ENCODE measurements around the gene SYCP2L. TPM values are rescaled to one million over a fixed set of nuclear protein-coding genes. Genes with fewer than 3 reads are reported as not detected.

The SYCP2L gene
- total RNA-seq, 2 experiments from 2014 or later: not detected

DNA sequence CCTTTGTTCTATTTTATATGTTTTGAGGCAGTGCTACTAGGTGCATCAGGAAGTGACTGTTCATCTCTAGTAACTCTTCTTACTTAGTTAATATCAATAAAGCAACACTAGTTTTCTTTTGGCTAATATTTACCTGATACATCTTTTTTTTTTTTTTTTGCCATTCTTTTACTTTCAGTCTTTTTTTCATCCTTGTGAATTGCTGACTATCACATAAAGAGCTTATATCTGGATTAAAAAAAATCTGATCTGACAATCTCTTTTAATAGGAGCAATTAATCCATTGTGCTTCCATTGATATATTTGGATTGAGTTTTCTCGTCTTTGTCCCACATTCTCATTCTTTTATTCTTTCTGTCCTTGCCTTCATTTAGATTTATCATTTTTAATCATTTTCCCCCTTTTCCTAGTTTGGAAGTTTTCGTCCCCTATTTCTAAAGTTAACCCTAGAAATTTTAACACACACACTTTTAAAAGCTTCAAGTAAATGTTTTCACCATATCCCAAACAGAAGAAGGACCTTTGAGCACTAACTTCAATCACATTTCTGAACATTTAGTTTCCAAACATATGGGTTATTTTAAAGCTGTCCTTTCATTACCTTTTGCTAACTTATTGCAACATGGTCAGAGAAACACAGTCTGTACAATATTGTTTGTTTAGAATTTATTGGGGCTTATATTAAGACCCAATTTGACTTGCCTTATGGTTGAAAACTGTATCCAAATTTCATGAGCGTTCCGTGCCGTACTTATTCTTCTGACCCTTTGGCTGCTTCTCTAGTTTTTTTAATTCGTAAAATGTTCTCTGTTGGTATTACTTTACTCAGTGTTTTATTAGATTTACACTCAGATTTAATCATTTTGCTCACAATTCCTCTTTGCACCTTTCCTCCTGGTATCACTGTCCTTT lies 63.0 kb downstream of the SYCP2L start:
- ChIA-PET CTCF (interaction anchor here (0.6 kb wide), 1 partner anchor 372 kb away, joined by 4 read pairs; no protein-coding TSS in a partner anchor), POLR2A (no interaction called here)
- Mint-ChIP-seq H3K27ac (no peak overlapping the region), H3K4me3 (no peak overlapping the region), H3K27me3 (peaks cover 37% of the 10 kb centered on the region), H3K36me3 (ENCODE audit: low read depth) (no peaks in the 10 kb centered on the region), H3K4me1 (peaks cover 2% of the 10 kb centered on the region), H3K9me3 (no peaks in the 10 kb centered on the region)
- DNase-seq: no peak

DNA sequence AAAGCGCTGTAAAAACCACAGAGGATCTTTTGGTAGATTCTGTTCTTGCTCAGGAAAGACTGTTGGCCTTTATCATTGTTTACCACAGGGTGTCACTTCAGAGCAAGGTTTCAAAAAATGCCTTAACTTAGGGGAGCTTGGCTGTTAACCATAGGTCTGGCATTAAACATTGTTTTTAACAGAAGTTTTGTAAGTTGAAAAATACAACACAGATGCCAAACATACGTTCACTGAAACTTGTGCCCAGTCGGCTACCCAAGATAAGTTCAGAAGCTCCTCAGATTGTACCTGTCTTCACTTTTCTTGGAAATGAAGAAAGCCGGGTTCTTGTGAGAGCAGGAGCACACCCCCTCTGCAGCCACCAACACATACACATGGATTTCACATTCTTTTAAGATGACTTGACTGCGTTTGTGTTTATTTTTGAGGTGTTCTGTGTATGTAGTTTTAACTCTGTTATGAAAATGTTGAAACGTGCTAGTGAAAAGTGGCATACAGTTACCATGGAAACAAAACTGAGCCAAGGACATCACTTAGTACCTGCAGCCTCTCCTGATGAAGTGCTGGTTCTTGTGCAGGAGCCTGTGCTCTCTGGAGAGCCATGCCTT lies 64.9 kb downstream of the SYCP2L start:
- DNase-seq: no peak
- H3K9me3 Mint-ChIP-seq: no peaks in the 10 kb centered on the region
- POLR2A ChIA-PET: no interaction called here
- H3K36me3 Mint-ChIP-seq (ENCODE audit: low read depth): no peaks in the 10 kb centered on the region
- CTCF ChIA-PET: interaction anchor here (1.0 to 1.5 kb wide), 2 partner anchors 114 to 117 kb away, joined by 3 to 5 read pairs; no protein-coding TSS in a partner anchor
- no peak overlapping the region for H3K27ac Mint-ChIP-seq
- H3K4me1 Mint-ChIP-seq: peaks cover 2% of the 10 kb centered on the region
- no peak overlapping the region for H3K4me3 Mint-ChIP-seq
- H3K27me3 Mint-ChIP-seq: peaks cover 33% of the 10 kb centered on the region

DNA sequence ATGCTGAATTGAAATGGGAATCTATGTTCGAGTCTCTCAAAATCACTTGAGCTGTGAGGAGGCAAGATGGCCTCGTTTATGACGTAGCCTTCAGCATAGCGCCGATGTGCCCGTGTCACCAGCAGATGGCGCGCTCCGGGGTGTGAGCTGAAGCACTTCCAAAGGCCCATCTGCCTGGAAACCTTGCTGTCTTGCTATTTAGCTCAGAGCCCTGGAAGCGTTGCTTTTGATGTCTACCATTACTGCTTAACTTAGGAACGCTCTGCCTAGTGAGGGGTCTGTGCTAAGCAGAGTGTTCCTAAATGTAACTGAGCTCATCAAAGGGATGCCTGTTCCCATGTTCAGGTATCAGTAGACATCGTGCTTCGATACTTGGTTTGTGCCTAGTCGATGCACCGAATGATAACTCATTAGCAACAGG lies 67.7 kb downstream of the SYCP2L start:
- H3K4me1 Mint-ChIP-seq: peaks cover 2% of the 10 kb centered on the region
- DNase-seq: peak; percentile 76
- no peaks in the 10 kb centered on the region for H3K9me3 Mint-ChIP-seq
- H3K27me3 Mint-ChIP-seq: peaks cover 26% of the 10 kb centered on the region
- H3K4me3 Mint-ChIP-seq: no peak overlapping the region
- no peaks in the 10 kb centered on the region for H3K36me3 Mint-ChIP-seq (ENCODE audit: low read depth)
- ChIA-PET POLR2A (no interaction called here), CTCF (interaction anchor here (0.6 to 2.3 kb wide), 23 partner anchors 7 to 621 kb away, joined by 3 to 17 read pairs (median 4); no protein-coding TSS in a partner anchor)
- no peak overlapping the region for H3K27ac Mint-ChIP-seq

DNA sequence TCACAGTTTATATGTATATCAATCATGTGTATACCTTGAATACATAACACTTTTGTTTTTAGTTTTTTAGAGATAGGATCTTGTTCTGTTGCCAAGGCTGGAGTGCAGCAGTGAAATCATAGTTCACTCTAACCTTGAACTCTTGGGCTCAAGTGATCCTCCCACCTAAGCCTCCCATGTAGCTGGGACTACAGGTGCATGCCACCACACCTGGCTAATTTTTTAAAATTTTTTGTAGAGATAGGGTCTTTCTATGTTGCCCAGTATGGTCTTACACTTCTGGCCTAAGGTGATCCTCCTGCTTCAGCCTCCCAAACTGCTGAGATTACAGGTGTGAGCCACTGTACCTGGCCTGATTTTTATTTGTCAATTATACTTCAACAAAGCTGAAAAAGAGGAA lies 69.9 kb downstream of the SYCP2L start:
- Mint-ChIP-seq H3K4me3 (no peak overlapping the region), H3K27me3 (peaks cover 24% of the 10 kb centered on the region), H3K4me1 (peaks cover 2% of the 10 kb centered on the region), H3K9me3 (no peaks in the 10 kb centered on the region), H3K27ac (no peak overlapping the region), H3K36me3 (ENCODE audit: low read depth) (no peaks in the 10 kb centered on the region)
- POLR2A ChIA-PET: no interaction called here
- DNase-seq: no peak
- CTCF ChIA-PET: interaction anchor here (1.1 kb wide), 1 partner anchor 540 kb away, joined by 4 read pairs; no protein-coding TSS in a partner anchor

DNA sequence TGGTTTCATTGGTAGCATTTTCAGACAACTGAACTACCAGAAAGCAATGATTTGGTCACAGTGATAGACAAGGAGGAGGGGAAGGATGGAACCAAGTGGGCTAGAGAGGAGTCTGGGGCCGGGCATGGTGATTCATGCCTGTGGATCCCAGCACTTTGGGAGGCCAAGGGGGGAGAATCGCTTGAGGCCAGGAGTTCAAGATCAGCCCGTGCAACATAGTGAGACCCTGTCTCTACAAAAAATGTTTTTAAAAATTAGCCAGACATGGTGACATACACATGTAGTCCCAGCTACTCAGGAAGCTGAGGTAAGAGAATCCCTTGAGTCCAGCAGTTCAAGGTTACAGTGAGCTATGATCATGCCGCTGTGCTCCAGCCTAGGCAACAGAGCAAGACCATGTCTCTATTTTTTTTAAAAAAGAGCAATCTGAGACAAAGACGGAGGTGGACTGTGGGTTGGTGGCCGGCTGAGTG lies 70.6 kb downstream of the SYCP2L start:
- Mint-ChIP-seq H3K4me3 (no peak overlapping the region), H3K27ac (no peak overlapping the region), H3K9me3 (no peaks in the 10 kb centered on the region), H3K27me3 (peaks cover 24% of the 10 kb centered on the region), H3K36me3 (ENCODE audit: low read depth) (no peaks in the 10 kb centered on the region), H3K4me1 (peaks cover 2% of the 10 kb centered on the region)
- POLR2A ChIA-PET: no interaction called here
- no peak for DNase-seq
- CTCF ChIA-PET: interaction anchor here (1.0 to 1.1 kb wide), 2 partner anchors 111 to 539 kb away, joined by 4 to 5 read pairs; no protein-coding TSS in a partner anchor

DNA sequence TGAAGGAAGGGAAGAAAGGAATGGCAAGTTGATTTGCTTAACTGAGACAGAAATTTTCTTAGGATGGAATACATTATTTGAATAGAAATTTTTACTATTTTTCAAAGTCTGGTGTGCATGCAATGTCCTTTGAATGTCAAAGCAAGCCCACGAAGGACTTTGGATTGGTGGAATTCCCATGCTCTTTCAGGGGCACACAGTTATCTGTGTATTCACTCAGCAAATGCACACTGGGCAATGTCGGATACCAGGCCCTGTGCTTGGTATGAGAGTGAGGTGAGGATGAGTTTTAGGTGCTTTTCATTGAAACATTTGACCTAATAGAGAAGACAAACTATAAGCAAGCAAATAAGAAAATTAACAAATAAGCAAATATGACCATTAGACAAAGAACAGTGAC lies 73.3 kb downstream of the SYCP2L start:
- H3K4me3 Mint-ChIP-seq: no peak overlapping the region
- no peaks in the 10 kb centered on the region for H3K9me3 Mint-ChIP-seq
- no peaks in the 10 kb centered on the region for H3K4me1 Mint-ChIP-seq
- H3K27me3 Mint-ChIP-seq: peaks cover 16% of the 10 kb centered on the region
- H3K36me3 Mint-ChIP-seq (ENCODE audit: low read depth): no peaks in the 10 kb centered on the region
- CTCF ChIA-PET: no interaction called here
- no peak for DNase-seq
- no peak overlapping the region for H3K27ac Mint-ChIP-seq
- POLR2A ChIA-PET: interaction anchor here (0.6 kb wide), 1 partner anchor 481 kb away, joined by 3 read pairs; no protein-coding TSS in a partner anchor

DNA sequence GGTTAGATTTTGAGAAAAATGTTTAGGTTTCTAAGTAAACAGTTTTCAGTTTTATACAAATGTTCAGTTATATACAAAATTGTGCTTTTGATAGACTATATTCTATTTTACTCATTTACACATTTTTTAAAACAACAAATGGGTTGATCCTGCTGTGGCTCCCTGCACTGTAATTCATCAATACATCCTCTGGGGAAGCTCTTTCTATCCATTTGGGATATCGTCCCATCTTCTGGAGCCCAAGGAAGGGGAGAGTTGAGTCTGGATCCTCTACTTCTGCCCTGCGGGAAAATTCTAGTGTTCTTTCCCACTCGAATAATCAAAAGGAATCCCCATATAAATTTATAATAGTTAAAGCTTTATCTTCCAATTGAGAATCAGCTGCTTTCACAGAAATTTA lies 75.0 kb downstream of the SYCP2L start:
- no peak overlapping the region for H3K4me3 Mint-ChIP-seq
- H3K9me3 Mint-ChIP-seq: no peaks in the 10 kb centered on the region
- no peak for DNase-seq
- no peaks in the 10 kb centered on the region for H3K4me1 Mint-ChIP-seq
- ChIA-PET POLR2A (no interaction called here), CTCF (interaction anchor here (1.1 kb wide), 1 partner anchor 8 kb away, joined by 3 read pairs; no protein-coding TSS in a partner anchor)
- H3K36me3 Mint-ChIP-seq (ENCODE audit: low read depth): no peaks in the 10 kb centered on the region
- H3K27ac Mint-ChIP-seq: no peak overlapping the region
- H3K27me3 Mint-ChIP-seq: peaks cover 20% of the 10 kb centered on the region

DNA sequence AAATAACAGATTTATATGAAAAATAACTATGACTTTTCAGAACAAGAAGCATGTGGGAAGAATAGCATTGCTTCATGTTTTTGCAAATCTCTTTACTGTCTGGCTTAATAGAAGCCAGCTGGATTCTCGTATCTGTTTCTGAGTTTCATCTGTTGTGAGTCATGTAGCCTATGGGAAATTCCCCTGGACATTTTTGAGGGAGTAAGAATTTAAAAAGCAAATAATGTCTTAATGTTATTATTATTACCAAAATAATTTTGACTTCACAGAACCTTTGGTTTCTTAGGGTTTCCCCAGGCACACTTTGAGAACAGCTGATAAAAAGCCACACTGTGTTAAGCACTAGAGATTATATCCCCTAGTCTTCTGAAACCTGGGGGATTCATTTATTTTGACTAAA lies 75.8 kb downstream of the SYCP2L start:
- no peaks in the 10 kb centered on the region for H3K36me3 Mint-ChIP-seq (ENCODE audit: low read depth)
- POLR2A ChIA-PET: no interaction called here

DNA sequence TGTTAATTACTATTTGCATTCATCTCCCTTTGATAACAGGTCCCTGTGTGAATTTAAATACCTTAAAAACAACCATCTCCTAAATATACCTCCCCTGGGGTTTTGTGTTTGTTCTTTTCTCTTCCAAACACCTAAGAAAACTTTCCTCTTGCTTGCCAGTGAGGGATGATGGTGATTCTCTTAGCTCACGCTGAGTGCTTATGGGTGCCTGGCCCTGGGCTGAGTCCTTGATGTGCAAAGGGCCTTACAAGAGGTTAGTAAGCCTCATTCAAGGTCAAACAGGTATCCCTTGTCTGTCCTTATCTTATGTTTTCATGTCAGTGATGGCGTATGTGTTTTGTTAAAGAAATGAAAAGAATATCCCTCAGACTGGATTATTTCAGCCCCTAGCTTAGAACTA lies 76.3 kb downstream of the SYCP2L start:
- Mint-ChIP-seq H3K4me3 (no peak overlapping the region), H3K36me3 (ENCODE audit: low read depth) (no peaks in the 10 kb centered on the region), H3K27me3 (peaks cover 24% of the 10 kb centered on the region), H3K9me3 (no peaks in the 10 kb centered on the region), H3K27ac (no peak overlapping the region), H3K4me1 (no peaks in the 10 kb centered on the region)
- ChIA-PET POLR2A (no interaction called here), CTCF (interaction anchor here (1.1 kb wide), 1 partner anchor 9 kb away, joined by 5 read pairs; no protein-coding TSS in a partner anchor)
- no peak for DNase-seq

More for the DNA sequence above, 75.8 kb downstream of the SYCP2L start:
- no peaks in the 10 kb centered on the region for H3K4me1 Mint-ChIP-seq
- H3K27me3 Mint-ChIP-seq: peaks cover 20% of the 10 kb centered on the region
- H3K4me3 Mint-ChIP-seq: no peak overlapping the region
- no peaks in the 10 kb centered on the region for H3K9me3 Mint-ChIP-seq
- DNase-seq: no peak
- CTCF ChIA-PET: no interaction called here
- H3K27ac Mint-ChIP-seq: no peak overlapping the region

DNA sequence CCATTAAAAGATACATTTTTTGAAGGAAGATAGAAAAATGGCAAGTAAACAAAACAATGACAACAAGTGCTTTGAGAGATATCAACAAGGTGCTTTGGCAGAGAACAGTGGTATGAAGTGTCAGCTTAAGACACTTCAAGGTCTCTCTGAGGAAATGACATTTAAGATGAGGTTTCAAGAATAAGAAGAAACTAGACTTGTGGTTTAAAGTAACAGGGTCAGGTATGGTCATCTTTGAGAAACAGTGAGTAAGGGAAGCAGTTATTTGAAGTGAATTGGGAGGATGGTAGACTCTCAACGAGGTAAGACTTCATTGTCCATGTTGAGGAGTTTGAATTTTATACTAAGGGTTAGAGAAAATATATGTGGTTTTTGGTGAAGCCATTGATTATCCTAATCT lies 77.8 kb downstream of the SYCP2L start:
- Mint-ChIP-seq H3K36me3 (ENCODE audit: low read depth) (no peaks in the 10 kb centered on the region), H3K4me3 (no peak overlapping the region), H3K9me3 (no peaks in the 10 kb centered on the region), H3K27ac (no peak overlapping the region), H3K27me3 (peaks cover 26% of the 10 kb centered on the region), H3K4me1 (no peaks in the 10 kb centered on the region)
- no peak for DNase-seq
- POLR2A ChIA-PET: no interaction called here
- CTCF ChIA-PET: no interaction called here

DNA sequence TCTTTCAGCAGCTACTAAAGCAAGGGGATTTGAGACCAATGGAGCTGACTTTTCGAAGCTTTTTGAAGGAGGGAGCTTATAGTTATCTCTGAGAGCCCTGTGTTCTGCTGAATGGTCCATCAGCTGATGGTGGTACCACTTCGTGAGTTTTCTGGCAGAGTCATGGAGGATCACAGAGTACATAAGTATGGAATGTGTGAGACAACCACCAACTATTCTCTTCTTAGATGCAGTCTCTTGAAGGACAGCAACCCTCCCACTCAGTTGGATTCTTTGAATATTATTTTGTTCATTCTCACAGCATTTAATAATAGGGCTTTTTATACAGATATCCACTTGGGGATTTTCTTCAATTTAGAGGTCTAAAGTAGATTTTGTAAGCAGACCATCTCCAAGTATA lies 81.9 kb downstream of the SYCP2L start:
- no peak for DNase-seq
- Mint-ChIP-seq H3K36me3 (ENCODE audit: low read depth) (no peaks in the 10 kb centered on the region), H3K27me3 (peaks cover 22% of the 10 kb centered on the region), H3K9me3 (no peaks in the 10 kb centered on the region), H3K4me1 (no peaks in the 10 kb centered on the region), H3K27ac (no peak overlapping the region), H3K4me3 (no peak overlapping the region)
- CTCF ChIA-PET: interaction anchor here (1.0 kb wide), 1 partner anchor 14 kb away, joined by 3 read pairs; no protein-coding TSS in a partner anchor
- POLR2A ChIA-PET: no interaction called here

DNA sequence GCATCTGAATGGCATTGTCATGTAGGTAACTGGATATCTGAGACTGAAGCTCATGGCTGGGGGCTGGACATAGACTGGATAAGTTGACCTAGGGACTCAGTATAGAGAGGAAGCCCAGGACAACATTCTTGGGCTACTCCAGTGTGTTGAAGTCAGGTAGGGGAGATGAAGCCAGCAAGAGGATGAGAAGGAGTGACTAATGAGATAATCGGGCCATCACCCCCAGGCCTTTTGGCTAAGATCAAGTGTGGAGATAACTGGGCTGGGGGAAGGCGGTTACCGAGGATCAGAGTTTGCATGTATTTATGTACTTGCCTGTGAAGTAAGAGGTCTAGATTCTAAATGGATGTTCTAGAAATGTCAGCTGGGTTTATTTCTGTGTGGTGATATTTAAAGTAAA lies 83.9 kb downstream of the SYCP2L start:
- Mint-ChIP-seq H3K4me3 (no peak overlapping the region), H3K27ac (no peak overlapping the region), H3K27me3 (peaks cover 14% of the 10 kb centered on the region), H3K9me3 (no peaks in the 10 kb centered on the region), H3K36me3 (ENCODE audit: low read depth) (no peaks in the 10 kb centered on the region), H3K4me1 (no peaks in the 10 kb centered on the region)
- CTCF ChIA-PET: no interaction called here
- DNase-seq: no peak
- POLR2A ChIA-PET: no interaction called here

DNA sequence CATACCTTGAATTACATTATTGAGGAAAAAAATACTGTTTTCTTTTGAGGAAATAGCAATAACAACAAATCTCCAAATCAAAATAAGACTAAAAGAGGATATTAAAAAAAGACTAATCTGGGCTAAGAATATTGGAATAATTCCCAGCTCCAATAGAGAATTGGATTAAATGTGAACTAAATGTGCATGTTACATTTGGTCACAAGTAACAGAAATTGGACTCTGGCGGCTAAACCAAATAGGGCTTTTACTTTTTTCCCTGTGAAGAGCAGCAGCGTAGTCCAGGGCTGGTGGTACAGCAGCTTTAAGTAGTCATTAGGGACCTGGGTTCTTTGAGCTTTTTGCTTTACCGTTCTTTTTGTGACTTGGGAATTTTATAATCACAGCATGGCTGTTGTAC lies 85.3 kb downstream of the SYCP2L start:
- no peak overlapping the region for H3K27ac Mint-ChIP-seq
- no peak overlapping the region for H3K4me3 Mint-ChIP-seq
- no peaks in the 10 kb centered on the region for H3K36me3 Mint-ChIP-seq (ENCODE audit: low read depth)
- CTCF ChIA-PET: no interaction called here
- DNase-seq: no peak
- no peaks in the 10 kb centered on the region for H3K4me1 Mint-ChIP-seq
- H3K9me3 Mint-ChIP-seq: no peaks in the 10 kb centered on the region
- POLR2A ChIA-PET: no interaction called here
- H3K27me3 Mint-ChIP-seq: peaks cover 14% of the 10 kb centered on the region
